SIG-M5 treated with dmso at 0.1 percent for 504 hours (cell line): ENCODE measurements around the gene ELL.
A peak's percentile ranks its signal among the peaks of the same experiment; 100 is the strongest.

Experiments
- DNase-seq: peaks from one replicate; lab custom pipeline; 2025; ENCODE audit not compliant: unreplicated experiment; lab: John Stamatoyannopoulos, UW

ELL gene

GRCh38 chr19:18435842-18436670 is 85.8 kb downstream of the ELL start:
- DNase-seq, result no peak

GRCh38 chr19:18435178-18435841 is 86.6 kb downstream of the ELL start:
- DNase-seq, result no peak

GRCh38 chr19:18434411-18435175 is 87.3 kb downstream of the ELL start:
- no peak for DNase-seq

- DNase-seq, result no peak
Observed at GRCh38 chr19:18433735-18434398, 88.0 kb downstream of the ELL start.

- DNase-seq, result no peak
Observed at GRCh38 chr19:18433015-18433691, 88.7 kb downstream of the ELL start.

GRCh38 chr19:18432275-18433014 is 89.4 kb downstream of the ELL start:
- no peak for DNase-seq

- no peak for DNase-seq
Observed at GRCh38 chr19:18431351-18432197, 90.3 kb downstream of the ELL start.

GRCh38 chr19:18430417-18431144 is 91.3 kb downstream of the ELL start:
- DNase-seq, result no peak

- no peak for DNase-seq
Observed at GRCh38 chr19:18429717-18430416, 92.0 kb downstream of the ELL start.

GRCh38 chr19:18428787-18429674 is 92.8 kb downstream of the ELL start:
- DNase-seq, result no peak

- no peak for DNase-seq
Observed at GRCh38 chr19:18428173-18428786, 93.6 kb downstream of the ELL start.

GRCh38 chr19:18427743-18428113 is 94.1 kb downstream of the ELL start:
- no peak for DNase-seq

GRCh38 chr19:18427080-18427742 is 94.7 kb downstream of the ELL start:
- no peak for DNase-seq

GRCh38 chr19:18426416-18426767 is 95.5 kb downstream of the ELL start:
- DNase-seq, result no peak

GRCh38 chr19:18425515-18426415 is 96.1 kb downstream of the ELL start:
- peak; percentile 20 for DNase-seq
